ENCODE results near the gene CPB1. TPM values are rescaled to one million over a fixed set of nuclear protein-coding genes. Genes with fewer than 3 reads are reported as not detected.

The CPB1 gene
- total RNA-seq, 4 donors from 2014 or later = 0.66 TPM; not detected in 3

- Histone ChIP-seq H3K27ac (no peak overlapping the region), H3K36me3 (no peaks in the 10 kb centered on the region), H3K4me3 (no peak overlapping the region), H3K9me3 (no peaks in the 10 kb centered on the region), H3K27me3 (no peaks in the 10 kb centered on the region), H3K4me1 (no peaks in the 10 kb centered on the region)
- no peak for DNase-seq
- TF ChIP-seq POLR2A (IDR thresholded peaks at IDR 0.05) = no peak
- TF ChIP-seq CTCF (IDR thresholded peaks at IDR 0.05) = no peak
Measured at GRCh38 chr3:148878095-148878494, 50.5 kb downstream of the CPB1 start.

- H3K36me3 ChIP-seq = no peaks in the 10 kb centered on the region
- H3K4me1 ChIP-seq = no peaks in the 10 kb centered on the region
- no peaks in the 10 kb centered on the region for H3K27me3 ChIP-seq
- H3K27ac ChIP-seq = no peak overlapping the region
- no peak for TF ChIP-seq POLR2A (IDR thresholded peaks at IDR 0.05)
- TF ChIP-seq CTCF (IDR thresholded peaks at IDR 0.05) = no peak
- no peak for DNase-seq
- no peak overlapping the region for H3K4me3 ChIP-seq
- no peaks in the 10 kb centered on the region for H3K9me3 ChIP-seq
Measured at GRCh38 chr3:148879256-148879655, 51.6 kb downstream of the CPB1 start.

GRCh38 chr3:148880681-148881080 is 53.1 kb downstream of the CPB1 start:
- no peak for DNase-seq
- H3K27me3 ChIP-seq = no peaks in the 10 kb centered on the region
- H3K27ac ChIP-seq = no peak overlapping the region

GRCh38 chr3:148881286-148881685 is 53.7 kb downstream of the CPB1 start:
- no peak for TF ChIP-seq POLR2A (IDR thresholded peaks at IDR 0.05)
- H3K4me1 ChIP-seq = no peaks in the 10 kb centered on the region

More at GRCh38 chr3:148880681-148881080, 53.1 kb downstream of the CPB1 start:
- no peak overlapping the region for H3K4me3 ChIP-seq
- H3K9me3 ChIP-seq = no peaks in the 10 kb centered on the region
- no peaks in the 10 kb centered on the region for H3K4me1 ChIP-seq
- no peaks in the 10 kb centered on the region for H3K36me3 ChIP-seq
- TF ChIP-seq CTCF (IDR thresholded peaks at IDR 0.05) (peak in 1 of 6 experiments; percentile 3), POLR2A (IDR thresholded peaks at IDR 0.05) (no peak)

GRCh38 chr3:148882288-148882687 is 54.7 kb downstream of the CPB1 start:
- no peak for TF ChIP-seq POLR2A (IDR thresholded peaks at IDR 0.05)
- H3K27ac ChIP-seq = no peak overlapping the region
- DNase-seq = no peak

More at GRCh38 chr3:148881286-148881685, 53.7 kb downstream of the CPB1 start:
- Histone ChIP-seq H3K27ac (no peak overlapping the region), H3K9me3 (no peaks in the 10 kb centered on the region), H3K4me3 (no peak overlapping the region), H3K27me3 (no peaks in the 10 kb centered on the region), H3K36me3 (no peaks in the 10 kb centered on the region)
- no peak for DNase-seq

GRCh38 chr3:148883163-148883562 is 55.6 kb downstream of the CPB1 start:
- H3K27me3 ChIP-seq = no peaks in the 10 kb centered on the region
- H3K4me1 ChIP-seq = no peaks in the 10 kb centered on the region
- no peak for TF ChIP-seq POLR2A (IDR thresholded peaks at IDR 0.05)
- no peak for TF ChIP-seq CTCF (IDR thresholded peaks at IDR 0.05)
- H3K36me3 ChIP-seq = no peaks in the 10 kb centered on the region
- H3K4me3 ChIP-seq = no peak overlapping the region
- no peak overlapping the region for H3K27ac ChIP-seq
- no peaks in the 10 kb centered on the region for H3K9me3 ChIP-seq
- DNase-seq = no peak

More at GRCh38 chr3:148882288-148882687, 54.7 kb downstream of the CPB1 start:
- Histone ChIP-seq H3K9me3 (no peaks in the 10 kb centered on the region), H3K4me1 (no peaks in the 10 kb centered on the region), H3K36me3 (no peaks in the 10 kb centered on the region), H3K4me3 (no peak overlapping the region), H3K27me3 (no peaks in the 10 kb centered on the region)

GRCh38 chr3:148884261-148884660 is 56.6 kb downstream of the CPB1 start:
- Histone ChIP-seq H3K36me3 (no peaks in the 10 kb centered on the region), H3K9me3 (no peaks in the 10 kb centered on the region), H3K4me1 (no peaks in the 10 kb centered on the region), H3K4me3 (no peak overlapping the region), H3K27ac (no peak overlapping the region), H3K27me3 (no peaks in the 10 kb centered on the region)
- TF ChIP-seq CTCF (IDR thresholded peaks at IDR 0.05) (no peak), POLR2A (IDR thresholded peaks at IDR 0.05) (no peak)
- DNase-seq = no peak

Measured in Peyer's patch (tissue), 4 donors.